Upper lobe of right lung (tissue), 1 donor: ENCODE data around the gene ADGRE1. TPM values are rescaled to one million over a fixed set of nuclear protein-coding genes. Genes with fewer than 3 reads are reported as not detected.
"Not testable (repeated sequence)": the region's sequence is repeated elsewhere in the genome, so short reads cannot be mapped to it uniquely, and the experiment has no call there.

Experiments used
- ATAC-seq: fragments of 200-7000 bp; cut with Tn5 transposase; one replicate; pipeline ENCODE4 v1.9.1; 2020; ENCODE audit warnings: mild to moderate bottlenecking, moderate library complexity
- DNase-seq: peaks from one replicate; pipeline ENCODE4 v3.0.0-alpha.2; 2020
- H3K27ac ChIP-seq: fragments of 200-600 bp; one replicate; pipeline ENCODE4 v1.8.0; 2022
- H3K27me3 ChIP-seq: fragments of 200-600 bp; one replicate; pipeline ENCODE4 v1.8.0; 2022; ENCODE audit warnings: mild to moderate bottlenecking
- H3K36me3 ChIP-seq: fragments of 200-600 bp; one replicate; pipeline ENCODE4 v1.8.0; 2022
- H3K4me1 ChIP-seq: fragments of 200-600 bp; one replicate; pipeline ENCODE4 v1.8.0; 2022
- H3K4me3 ChIP-seq: fragments of 200-600 bp; one replicate; pipeline ENCODE4 v1.8.0; 2022; ENCODE audit warnings: mild to moderate bottlenecking
- H3K9me3 ChIP-seq: fragments of 200-600 bp; one replicate; pipeline ENCODE4 v1.8.0; 2022
- intact Hi-C: fragments of 100-400 bp; cut with DNase I; formaldehyde crosslinking; loops from one replicate; pipeline ENCODE4 v1.11.0; 2022
- total RNA-seq: library from RNA; stranded (reverse); fragmentation: NEBNext Ultra II Directional; extraction: Animal tissue kit (Norgen Biotek cat#: 25700); gene quantifications from one replicate; pipeline ENCODE4 v1.2.1, GENCODE V29; 2021
- TF ChIP-seq, protein P1 (sequence below): fragments of 200-600 bp; IDR thresholded peaks from one replicate; pipeline ENCODE4 v1.8.0; 2022; ENCODE audit warnings: antibody characterized with exemption
- donor health status: DM: no; HTN: yes; CAD: no; lungs with severe emphysema.

ADGRE1 gene
- total RNA-seq, 1 donor from 2014 or later, result 1.8 TPM

DNA sequence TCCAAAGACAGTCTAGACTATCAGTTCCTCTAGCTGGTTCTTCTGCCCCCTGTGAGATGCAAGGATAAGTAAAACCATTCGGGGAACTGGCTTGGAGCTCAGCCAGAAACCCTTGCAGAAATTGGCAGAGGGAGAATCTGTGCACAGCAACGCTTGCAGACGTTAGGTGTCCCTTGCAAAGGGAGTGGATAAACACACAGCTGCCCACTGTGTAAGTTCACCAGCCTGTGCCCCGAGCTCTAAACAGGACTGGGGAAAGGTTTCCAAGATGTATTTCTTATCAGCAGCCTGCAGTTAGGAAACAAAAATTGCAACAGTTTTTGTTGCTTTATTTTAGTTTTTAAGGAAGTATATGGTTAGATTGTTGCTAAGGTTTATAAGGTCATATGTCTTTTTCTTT lies 19.0 kb upstream of the ADGRE1 start:
- TF ChIP-seq, protein P1, sequence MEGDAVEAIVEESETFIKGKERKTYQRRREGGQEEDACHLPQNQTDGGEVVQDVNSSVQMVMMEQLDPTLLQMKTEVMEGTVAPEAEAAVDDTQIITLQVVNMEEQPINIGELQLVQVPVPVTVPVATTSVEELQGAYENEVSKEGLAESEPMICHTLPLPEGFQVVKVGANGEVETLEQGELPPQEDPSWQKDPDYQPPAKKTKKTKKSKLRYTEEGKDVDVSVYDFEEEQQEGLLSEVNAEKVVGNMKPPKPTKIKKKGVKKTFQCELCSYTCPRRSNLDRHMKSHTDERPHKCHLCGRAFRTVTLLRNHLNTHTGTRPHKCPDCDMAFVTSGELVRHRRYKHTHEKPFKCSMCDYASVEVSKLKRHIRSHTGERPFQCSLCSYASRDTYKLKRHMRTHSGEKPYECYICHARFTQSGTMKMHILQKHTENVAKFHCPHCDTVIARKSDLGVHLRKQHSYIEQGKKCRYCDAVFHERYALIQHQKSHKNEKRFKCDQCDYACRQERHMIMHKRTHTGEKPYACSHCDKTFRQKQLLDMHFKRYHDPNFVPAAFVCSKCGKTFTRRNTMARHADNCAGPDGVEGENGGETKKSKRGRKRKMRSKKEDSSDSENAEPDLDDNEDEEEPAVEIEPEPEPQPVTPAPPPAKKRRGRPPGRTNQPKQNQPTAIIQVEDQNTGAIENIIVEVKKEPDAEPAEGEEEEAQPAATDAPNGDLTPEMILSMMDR, result no peak
- H3K27ac ChIP-seq, result no peak overlapping the region
- no peak overlapping the region for H3K4me3 ChIP-seq
- H3K36me3 ChIP-seq, result no peaks in the 10 kb centered on the region
- no peaks in the 10 kb centered on the region for H3K27me3 ChIP-seq
- no peak for DNase-seq
- intact Hi-C loops, result loop anchor here (10.0 kb wide), 1 partner anchor 114 kb away; no protein-coding TSS in a partner anchor
- no peaks in the 10 kb centered on the region for H3K9me3 ChIP-seq
- peak; percentile 49 for ATAC-seq
- H3K4me1 ChIP-seq, result no peaks in the 10 kb centered on the region

DNA sequence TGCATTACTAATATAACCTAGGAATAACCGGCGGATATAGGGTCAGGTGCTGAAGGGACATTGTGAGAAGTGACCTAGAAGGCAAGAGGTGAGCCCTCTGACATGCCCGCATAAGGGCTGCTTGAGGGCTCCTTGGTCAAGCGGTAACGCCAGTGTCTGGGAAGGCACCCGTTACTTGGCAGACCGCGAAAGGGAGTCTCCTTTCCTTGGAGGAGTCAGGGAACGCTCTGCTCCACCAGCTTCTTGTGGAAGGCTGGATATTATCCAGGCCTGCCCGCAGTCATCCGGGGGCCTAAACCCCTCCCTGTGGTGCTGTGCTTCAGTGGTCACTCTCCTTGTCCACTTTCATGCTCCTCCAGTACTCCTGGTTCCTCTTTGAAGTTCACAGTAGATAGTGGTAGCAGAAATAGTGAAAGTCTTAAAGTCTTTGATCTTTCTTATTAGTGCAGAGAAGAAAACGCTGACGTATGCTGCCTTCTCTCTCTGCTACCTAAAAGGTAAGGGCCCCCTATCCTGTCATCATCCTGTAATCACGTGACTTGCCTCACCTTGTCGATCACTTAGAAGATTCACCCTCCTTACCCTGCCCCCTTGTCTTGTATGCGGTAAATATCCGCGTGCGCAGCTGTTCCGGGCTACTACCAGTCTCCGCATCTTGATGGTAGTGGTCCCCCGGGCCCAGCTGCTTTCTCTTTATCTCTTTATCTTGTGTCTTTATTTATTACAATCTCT lies 18.1 kb upstream of the ADGRE1 start:
- not testable (repeated sequence) for H3K36me3 ChIP-seq, H3K4me3 ChIP-seq, H3K4me1 ChIP-seq, H3K27ac ChIP-seq, DNase-seq, H3K27me3 ChIP-seq, ATAC-seq, H3K9me3 ChIP-seq
- intact Hi-C loops, result loop anchor here (10.0 kb wide), 1 partner anchor 115 kb away; no protein-coding TSS in a partner anchor

DNA sequence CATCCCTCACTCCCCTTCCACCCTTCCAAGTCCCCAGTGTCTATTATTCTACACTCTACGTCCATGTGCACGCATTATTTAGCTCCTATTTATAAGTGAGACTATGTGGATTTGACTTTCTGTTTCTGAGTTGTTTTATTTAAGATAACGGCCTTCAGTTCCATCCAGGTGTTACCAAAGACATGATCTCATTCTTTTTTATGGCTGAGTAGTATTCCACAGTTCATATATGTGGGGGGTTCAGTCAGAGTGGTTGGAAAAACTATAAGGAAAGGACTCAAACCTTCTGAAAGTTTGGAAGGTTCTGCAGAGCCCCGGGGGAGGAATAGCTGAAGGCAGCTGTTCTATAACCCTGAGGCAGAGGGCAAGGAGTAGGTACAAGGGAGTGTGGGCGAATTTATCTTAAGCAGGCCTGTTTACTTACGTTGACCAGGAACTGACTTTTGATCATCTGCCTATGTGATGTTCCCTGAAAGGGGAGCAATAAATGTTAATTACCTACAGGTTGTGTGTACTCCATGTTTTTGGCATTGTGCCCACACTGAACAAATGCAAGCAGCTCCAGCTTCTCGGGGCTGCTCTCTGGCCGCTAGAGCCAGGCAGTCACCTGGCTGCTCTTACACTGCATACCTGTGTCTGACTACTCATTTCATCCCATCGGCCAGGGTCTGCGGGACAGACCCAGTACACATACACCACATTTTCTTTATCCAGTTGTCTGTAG lies 13.5 kb upstream of the ADGRE1 start:
- TF ChIP-seq, protein P1, result no peak
- H3K36me3 ChIP-seq, result no peaks in the 10 kb centered on the region
- DNase-seq (peak; percentile 11), ATAC-seq (no peak)
- H3K9me3 ChIP-seq, result no peaks in the 10 kb centered on the region
- intact Hi-C loops, result no loop called here
- no peak overlapping the region for H3K4me3 ChIP-seq
- no peaks in the 10 kb centered on the region for H3K27me3 ChIP-seq
- H3K4me1 ChIP-seq, result no peaks in the 10 kb centered on the region
- H3K27ac ChIP-seq, result no peak overlapping the region

DNA sequence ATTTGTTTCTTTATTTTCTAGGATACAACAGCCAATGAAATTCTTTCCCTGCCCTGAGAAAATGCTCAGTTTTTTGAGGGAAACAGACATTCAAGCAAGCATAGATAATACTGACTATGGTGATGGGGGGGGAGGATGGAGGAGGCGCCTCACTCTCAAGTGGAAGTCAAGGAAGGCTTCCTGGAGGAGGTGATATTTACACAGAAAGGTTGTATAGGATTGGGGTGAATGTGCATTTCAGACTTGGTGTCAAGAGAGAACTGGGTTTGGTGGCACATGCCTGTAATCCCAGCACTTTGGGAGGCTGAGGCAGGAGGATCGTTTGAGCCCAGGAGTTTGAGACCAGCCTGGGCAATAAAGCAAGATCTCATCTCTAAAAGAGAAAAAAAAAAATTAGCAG lies 12.2 kb upstream of the ADGRE1 start:
- no peaks in the 10 kb centered on the region for H3K27me3 ChIP-seq
- TF ChIP-seq, protein P1, result no peak
- H3K9me3 ChIP-seq, result no peaks in the 10 kb centered on the region
- H3K27ac ChIP-seq, result no peak overlapping the region
- intact Hi-C loops, result no loop called here
- H3K36me3 ChIP-seq, result no peaks in the 10 kb centered on the region
- DNase-seq (no peak), ATAC-seq (no peak)
- no peaks in the 10 kb centered on the region for H3K4me1 ChIP-seq
- H3K4me3 ChIP-seq, result no peak overlapping the region

DNA sequence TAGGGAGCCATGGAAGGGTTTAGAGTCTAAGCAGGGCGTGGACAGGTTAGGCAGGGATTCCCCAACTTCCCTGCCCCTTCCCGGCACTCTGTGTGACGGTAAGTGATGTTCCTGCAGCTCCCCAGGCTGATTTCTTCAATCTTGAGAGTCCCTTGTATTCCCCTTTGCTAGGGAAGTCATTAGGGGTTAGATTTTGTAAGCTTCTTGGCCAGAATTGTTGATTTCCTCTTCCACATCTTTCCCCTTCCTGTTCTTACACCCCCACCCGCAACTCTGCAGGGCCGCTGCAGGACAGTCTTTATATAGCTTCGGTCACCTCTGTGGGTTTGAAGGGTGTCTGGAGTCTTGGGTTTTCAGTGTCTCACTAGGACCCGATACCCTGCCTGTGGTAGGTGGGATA lies 10.6 kb upstream of the ADGRE1 start:
- Histone ChIP-seq H3K27me3 (no peaks in the 10 kb centered on the region), H3K4me3 (no peak overlapping the region), H3K27ac (no peak overlapping the region), H3K4me1 (no peaks in the 10 kb centered on the region), H3K9me3 (no peaks in the 10 kb centered on the region), H3K36me3 (no peaks in the 10 kb centered on the region)
- DNase-seq (no peak), ATAC-seq (peak; percentile 82)
- TF ChIP-seq, protein P1, result no peak
- intact Hi-C loops, result no loop called here

DNA sequence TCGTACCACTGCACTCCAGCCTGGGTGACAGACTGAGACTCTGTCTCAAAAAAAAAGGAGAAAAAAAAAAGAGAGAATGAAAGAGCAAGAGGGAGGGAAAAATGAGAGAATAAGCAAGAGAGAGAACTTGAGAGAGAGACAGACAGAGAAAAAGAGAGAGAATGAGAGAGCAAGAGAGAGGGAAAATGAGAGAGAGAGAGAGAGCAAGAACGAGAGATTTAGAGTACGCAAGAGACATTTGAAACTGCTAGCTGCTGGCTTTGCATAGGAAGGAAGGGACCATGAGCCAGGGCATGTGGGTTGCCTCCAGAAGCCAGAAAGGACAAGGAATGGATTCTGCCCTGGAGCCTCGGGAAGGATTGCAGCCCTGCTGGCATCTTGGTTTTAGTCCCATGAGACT lies 9.6 kb upstream of the ADGRE1 start:
- H3K36me3 ChIP-seq, result no peaks in the 10 kb centered on the region
- no peak overlapping the region for H3K27ac ChIP-seq
- TF ChIP-seq, protein P1, result no peak
- H3K4me3 ChIP-seq, result no peak overlapping the region
- no peak for DNase-seq
- H3K27me3 ChIP-seq, result no peaks in the 10 kb centered on the region
- no peaks in the 10 kb centered on the region for H3K9me3 ChIP-seq
- H3K4me1 ChIP-seq, result no peaks in the 10 kb centered on the region
- intact Hi-C loops, result no loop called here
- no peak for ATAC-seq
